Cortex of kidney (tissue), 1 donor: ENCODE measurements around the gene LMO2.
"Not testable (repeated sequence)": the region's sequence is repeated elsewhere in the genome, so short reads cannot be mapped to it uniquely, and the experiment has no call there.

Source experiments
- DNase-seq: peaks from one replicate; lab custom pipeline; 2025; lab: John Stamatoyannopoulos, UW

LMO2 gene

GRCh38 chr11:33891714-33892327 lies at the start of gene LMO2:
LMO2 (minus strand) TSS chr11:33892076; CDS start chr11:33869716, 22,360 bp downstream.
- DNase-seq: no peak

DNA sequence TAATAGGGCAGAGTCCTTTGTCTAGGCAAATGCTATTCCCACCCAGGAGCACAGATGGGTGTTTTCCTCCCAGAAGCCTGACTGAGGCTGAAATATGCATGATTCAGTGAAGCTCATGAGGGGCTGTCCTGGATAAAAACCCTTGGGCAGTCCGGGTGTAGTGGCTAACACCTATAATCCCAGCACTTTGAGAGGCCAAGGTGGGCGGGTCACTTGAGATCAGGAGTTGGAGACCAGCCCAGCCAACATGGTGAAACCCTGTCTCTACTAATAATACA lies 48.6 kb upstream of the LMO2 start:
- no peak for DNase-seq

- no peak for DNase-seq
Measured at GRCh38 chr11:33936725-33937604, 45.1 kb upstream of the LMO2 start.

- DNase-seq: no peak
Measured at GRCh38 chr11:33935461-33936456, 43.9 kb upstream of the LMO2 start.

- DNase-seq: no peak
Measured at GRCh38 chr11:33935005-33935404, 43.1 kb upstream of the LMO2 start.

DNA sequence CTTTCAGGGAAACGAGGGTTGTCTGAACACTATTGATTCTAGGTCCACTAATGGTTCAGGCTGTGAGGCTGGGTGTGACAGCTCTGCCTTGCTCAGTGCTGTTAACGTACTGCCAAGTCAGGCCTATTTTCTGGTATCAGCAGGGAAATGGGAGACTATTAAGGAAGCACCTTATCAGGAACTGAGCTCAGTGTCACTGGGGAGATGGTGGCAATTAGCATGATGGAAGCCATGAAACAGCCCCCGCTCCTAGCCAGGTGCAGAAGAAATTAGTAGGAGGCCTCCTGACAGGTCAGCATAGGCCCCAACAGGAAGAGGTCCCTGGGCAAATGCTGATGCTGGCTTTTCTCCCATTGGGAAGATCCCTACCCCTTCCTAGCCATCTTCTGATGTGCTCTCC lies 42.6 kb upstream of the LMO2 start:
- DNase-seq: no peak

DNA sequence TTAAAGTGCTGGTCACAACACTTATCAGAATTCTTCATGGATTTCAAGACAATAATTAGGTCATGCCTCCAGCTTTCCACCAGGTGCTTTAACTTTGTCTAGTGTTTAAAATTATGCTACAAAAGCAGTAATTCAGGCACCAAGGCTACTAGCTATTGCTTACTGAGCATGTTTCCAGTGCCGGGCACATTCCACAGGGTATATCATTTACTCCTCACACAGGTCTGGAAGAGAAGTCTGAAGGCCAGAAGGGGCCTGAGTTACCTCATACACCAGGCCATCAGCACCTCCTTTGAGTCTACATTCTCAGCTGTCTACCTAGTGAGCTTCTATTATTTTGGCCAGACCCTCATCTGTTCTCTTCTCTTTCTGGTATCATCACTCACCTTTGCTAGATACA lies 41.7 kb upstream of the LMO2 start:
- no peak for DNase-seq

DNA sequence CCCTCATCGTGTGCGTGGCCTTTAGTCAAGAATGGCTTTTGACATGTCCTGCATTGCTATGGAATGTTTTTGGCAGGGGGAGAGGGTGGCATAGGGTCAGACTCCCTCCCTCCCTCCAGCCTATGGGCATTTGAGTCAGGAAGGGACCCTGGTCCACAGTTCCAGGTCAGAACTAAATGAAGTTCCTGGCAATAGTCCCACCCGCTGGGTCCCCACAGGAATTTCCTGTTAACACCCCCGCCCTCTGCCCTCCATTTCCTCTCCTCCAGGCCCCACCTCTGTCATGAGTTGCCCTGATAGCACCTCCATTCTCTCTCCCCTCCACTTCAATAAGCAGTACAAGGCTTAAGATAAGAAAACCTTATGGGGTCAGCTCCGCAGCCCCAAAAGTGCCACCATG lies 40.8 kb upstream of the LMO2 start:
- DNase-seq: no peak

- DNase-seq: not testable (repeated sequence)
Measured at GRCh38 chr11:33931739-33932366, 40.0 kb upstream of the LMO2 start.

DNA sequence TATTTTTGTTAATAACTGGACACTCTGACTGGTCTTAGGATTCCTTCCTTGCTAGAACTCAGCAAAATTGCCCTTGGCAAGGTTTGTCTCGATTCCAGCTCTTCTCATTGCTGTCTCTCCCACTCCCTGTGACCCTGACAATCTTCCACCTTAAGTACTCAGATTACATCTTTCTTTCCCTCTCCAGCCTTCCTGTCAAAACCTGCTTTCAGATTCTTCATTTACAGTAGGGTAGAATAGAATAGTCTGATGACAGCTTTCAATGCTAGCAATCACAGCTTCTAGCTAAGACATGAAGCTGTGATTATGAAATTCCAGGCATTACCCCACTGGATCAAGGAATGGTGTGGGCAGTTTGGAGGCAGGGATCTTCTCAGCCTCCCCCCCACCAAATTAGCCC lies 39.2 kb upstream of the LMO2 start:
- DNase-seq: no peak

- DNase-seq: no peak
Measured at GRCh38 chr11:33930317-33931021, 38.6 kb upstream of the LMO2 start.

GRCh38 chr11:33928564-33928963 lies 36.7 kb upstream of the LMO2 start:
- no peak for DNase-seq

- DNase-seq: no peak
Measured at GRCh38 chr11:33926671-33927552, 35.0 kb upstream of the LMO2 start.

GRCh38 chr11:33924341-33924740 lies 32.5 kb upstream of the LMO2 start:
- no peak for DNase-seq

DNA sequence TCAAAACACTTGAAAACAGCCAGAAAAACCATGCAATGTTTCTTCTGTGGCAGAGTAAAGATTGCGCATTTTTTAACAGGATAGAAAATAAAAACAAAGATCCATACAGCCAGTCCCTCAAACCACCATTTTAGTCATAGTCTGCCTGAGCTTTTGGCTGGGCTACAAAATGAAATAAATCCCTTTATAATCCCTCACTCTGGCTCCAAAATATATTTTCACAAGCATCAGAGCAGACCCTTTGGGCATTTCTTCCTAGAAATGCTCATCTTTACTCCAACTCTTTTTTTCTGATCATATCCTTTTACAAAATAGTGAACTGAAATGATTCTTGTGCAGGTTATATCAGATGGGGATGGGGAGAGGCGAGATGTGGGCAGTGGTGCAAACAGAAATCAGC lies 31.8 kb upstream of the LMO2 start:
- no peak for DNase-seq

- no peak for DNase-seq
Measured at GRCh38 chr11:33920838-33921613, 29.1 kb upstream of the LMO2 start.

DNA sequence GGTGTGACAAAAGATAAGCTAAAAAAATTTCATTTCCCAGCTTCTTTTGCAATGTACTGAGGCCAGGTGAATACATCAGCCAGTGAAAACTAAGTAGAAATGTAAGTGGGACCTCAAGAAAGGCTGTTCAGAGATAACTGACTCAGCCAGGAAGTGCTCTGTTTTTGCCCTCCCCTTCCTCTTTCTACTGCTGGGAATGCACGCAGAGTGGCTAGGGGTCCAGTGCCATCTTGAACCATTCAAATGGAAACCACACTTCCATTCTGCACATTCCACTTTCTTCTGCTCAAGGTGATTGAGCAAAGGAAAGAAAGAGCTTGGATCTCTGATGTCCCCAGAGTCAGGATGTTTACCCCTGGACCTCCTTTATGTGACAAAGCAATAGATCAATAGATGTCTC lies 27.8 kb upstream of the LMO2 start:
- no peak for DNase-seq

DNA sequence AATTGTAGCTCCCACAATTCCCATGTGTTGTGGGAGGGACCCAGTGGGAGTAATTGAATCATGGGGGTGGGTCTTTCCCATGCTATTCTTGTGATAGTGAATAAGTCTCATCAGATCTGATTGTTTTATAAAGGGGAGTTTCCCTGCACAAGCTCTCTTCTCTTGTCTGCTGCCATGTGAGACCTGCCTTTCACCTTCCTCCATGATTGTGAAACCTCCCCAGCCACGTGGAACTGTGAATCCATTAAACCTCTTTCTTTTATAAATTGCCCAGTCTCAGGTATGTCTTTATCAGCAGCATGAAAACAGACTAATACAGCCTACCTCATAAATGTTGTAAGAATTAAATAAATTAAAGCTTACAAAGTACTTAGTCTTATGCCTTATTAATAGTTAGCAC lies 25.5 kb upstream of the LMO2 start:
- not testable (repeated sequence) for DNase-seq

GRCh38 chr11:33916736-33917135 lies 24.9 kb upstream of the LMO2 start:
- DNase-seq: no peak

GRCh38 chr11:33915526-33915925 lies 23.6 kb upstream of the LMO2 start:
- DNase-seq: no peak
